Stimulated activated memory B cell treated with anti-CD40 and anti-IgM and Interleukin-4, amounts not matched to agents 10 μg/mL and 1 μg/mL and 100 μg/mL, for 72 hours (primary cell): ENCODE measurements around the gene ABCB6.
A peak's percentile ranks its signal among the peaks of the same experiment; 100 is the strongest.
"Not testable (repeated sequence)": the region's sequence is repeated elsewhere in the genome, so short reads cannot be mapped to it uniquely, and the experiment has no call there.

Source experiments
- ATAC-seq: fragments of 150-1000 bp; cut with Tn5 transposase; 2 replicates; pipeline ENCODE4 v1.10.0; 2021
- H3K27ac Mint-ChIP-seq: one replicate; pipeline ENCODE4 v1.8.0; 2022; ENCODE audit warnings: mild to moderate bottlenecking, mixed read lengths
- H3K27me3 Mint-ChIP-seq: one replicate; pipeline ENCODE4 v1.8.0; 2022; ENCODE audit warnings: mixed read lengths
- H3K36me3 Mint-ChIP-seq: one replicate; pipeline ENCODE4 v1.8.0; 2022; ENCODE audit warnings: mixed read lengths
- H3K4me1 Mint-ChIP-seq: one replicate; pipeline ENCODE4 v1.8.0; 2022; ENCODE audit warnings: mixed read lengths
- H3K4me3 Mint-ChIP-seq: one replicate; pipeline ENCODE4 v1.8.0; 2022; ENCODE audit warnings: mild to moderate bottlenecking, moderate library complexity, mixed read lengths
- H3K9me3 Mint-ChIP-seq: one replicate; pipeline ENCODE4 v1.8.0; 2022; ENCODE audit warnings: mixed read lengths

ABCB6 gene

GRCh38 chr2:219218732-219219701 is at the start of gene ABCB6:
TSS of gene ABCB6 (minus strand) at chr2:219218958. CDS start at chr2:219218673, 285 bp downstream.
- Mint-ChIP-seq H3K36me3 (peaks cover 51% of the 10 kb centered on the region), H3K9me3 (no peaks in the 10 kb centered on the region), H3K4me3 (peak within 1 kb of the TSS; percentile 84), H3K4me1 (peaks cover 35% of the 10 kb centered on the region), H3K27me3 (no peaks in the 10 kb centered on the region), H3K27ac (peak within 1 kb of the TSS; percentile 78)
- peak; percentile 93 for ATAC-seq

GRCh38 chr2:219268294-219268693 is 49.5 kb upstream of the ABCB6 start:
- Mint-ChIP-seq H3K27ac (no peak overlapping the region), H3K9me3 (no peaks in the 10 kb centered on the region), H3K4me3 (no peak overlapping the region), H3K36me3 (no peaks in the 10 kb centered on the region), H3K4me1 (peaks cover 16% of the 10 kb centered on the region), H3K27me3 (no peaks in the 10 kb centered on the region)
- ATAC-seq: no peak

GRCh38 chr2:219266886-219267285 is 48.1 kb upstream of the ABCB6 start:
- Mint-ChIP-seq H3K36me3 (no peaks in the 10 kb centered on the region), H3K4me1 (peaks cover 16% of the 10 kb centered on the region), H3K4me3 (no peak overlapping the region), H3K27me3 (no peaks in the 10 kb centered on the region), H3K27ac (no peak overlapping the region), H3K9me3 (no peaks in the 10 kb centered on the region)
- peak; percentile 12 for ATAC-seq

DNA sequence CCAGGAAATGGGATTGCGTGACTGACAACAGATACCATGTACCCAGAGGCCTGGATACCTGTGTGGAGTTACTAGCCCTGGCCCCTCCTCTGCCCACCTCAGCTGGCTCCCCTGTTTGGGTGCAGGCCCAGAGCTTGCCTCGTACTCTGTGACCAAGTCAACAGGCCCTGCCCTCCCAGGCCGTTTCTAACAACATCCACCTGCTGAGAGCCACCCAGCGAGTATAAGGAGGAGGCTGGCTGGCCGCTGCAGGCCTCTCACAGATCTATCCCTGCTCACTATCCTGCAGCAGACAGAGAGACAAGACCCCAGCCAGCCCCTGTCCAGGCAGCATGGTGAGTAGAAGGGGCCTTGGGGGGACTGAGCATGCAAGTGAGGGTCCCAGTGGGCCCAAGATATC is 47.5 kb upstream of the ABCB6 start:
- no peak overlapping the region for H3K27ac Mint-ChIP-seq

DNA sequence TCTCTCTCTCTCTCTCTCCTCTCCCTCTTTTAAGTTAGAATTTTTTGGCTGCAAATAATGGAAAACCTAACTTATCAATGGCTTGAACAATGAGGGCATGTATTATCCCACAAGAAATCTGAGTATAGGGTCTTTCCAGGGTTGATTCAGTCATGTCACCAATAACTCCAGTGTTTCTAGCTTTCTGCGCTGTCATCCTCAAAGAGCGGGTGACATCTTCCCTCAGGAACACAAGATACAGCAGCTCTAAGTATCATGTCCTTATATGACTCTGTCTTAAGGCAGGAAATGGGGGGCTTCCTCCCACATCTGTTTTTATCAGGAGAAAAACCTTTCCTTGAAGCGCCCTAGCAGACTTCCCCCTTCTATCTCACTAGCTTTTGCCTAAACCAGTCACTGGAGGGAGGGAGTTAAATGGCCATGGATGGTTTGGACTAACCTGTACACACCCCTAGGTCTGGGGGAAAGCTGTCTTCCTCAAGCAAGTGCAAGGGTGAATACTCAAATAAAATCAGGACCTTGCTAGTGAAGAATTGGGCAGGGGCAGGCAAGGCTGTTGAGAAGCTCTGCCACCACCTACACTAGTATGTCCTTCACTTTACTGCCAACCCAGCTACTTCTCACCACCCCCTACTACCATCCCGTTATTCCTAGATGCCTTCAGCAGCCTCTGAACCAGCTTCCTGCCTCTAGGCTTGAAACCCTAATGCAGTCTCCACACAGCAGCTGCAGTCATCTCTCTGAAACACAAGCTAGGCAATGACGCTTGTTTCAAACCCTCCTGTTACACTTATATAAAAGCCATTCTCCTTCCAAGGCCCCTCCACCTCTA is 42.5 kb upstream of the ABCB6 start:
- Mint-ChIP-seq H3K4me3 (no peak overlapping the region), H3K27ac (no peak overlapping the region), H3K36me3 (peaks cover 7% of the 10 kb centered on the region), H3K4me1 (no peaks in the 10 kb centered on the region), H3K9me3 (no peaks in the 10 kb centered on the region), H3K27me3 (no peaks in the 10 kb centered on the region)
- no peak for ATAC-seq

More for the DNA sequence above, 47.5 kb upstream of the ABCB6 start:
- ATAC-seq: no peak
- Mint-ChIP-seq H3K36me3 (no peaks in the 10 kb centered on the region), H3K27me3 (no peaks in the 10 kb centered on the region), H3K9me3 (no peaks in the 10 kb centered on the region), H3K4me3 (no peak overlapping the region), H3K4me1 (peaks cover 9% of the 10 kb centered on the region)

DNA sequence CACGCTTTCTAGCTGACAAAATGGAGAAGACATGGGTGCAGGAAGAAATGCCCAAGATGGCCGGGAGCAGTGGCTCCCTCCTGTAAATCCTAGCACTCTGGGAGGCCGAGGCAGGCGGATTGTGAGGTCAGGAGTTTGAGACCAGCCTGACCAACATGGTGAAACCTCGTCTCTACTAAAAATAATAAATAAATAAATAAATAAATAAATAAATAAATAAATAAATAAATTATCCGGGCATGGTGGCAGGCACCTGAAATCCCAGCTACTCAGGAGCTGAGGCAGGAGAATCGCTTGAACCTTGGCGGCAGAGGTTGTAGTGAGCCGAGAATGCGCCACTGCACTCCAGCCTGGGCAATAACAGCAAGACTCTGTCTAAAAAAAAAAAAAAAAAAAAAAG is 40.2 kb upstream of the ABCB6 start:
- not testable (repeated sequence) for H3K36me3 Mint-ChIP-seq, H3K4me3 Mint-ChIP-seq, H3K9me3 Mint-ChIP-seq, ATAC-seq, H3K27ac Mint-ChIP-seq, H3K4me1 Mint-ChIP-seq, H3K27me3 Mint-ChIP-seq

- Mint-ChIP-seq H3K4me1 (peaks cover 35% of the 10 kb centered on the region), H3K36me3 (peaks cover 40% of the 10 kb centered on the region), H3K4me3 (peak overlapping the region; percentile 77), H3K27me3 (no peaks in the 10 kb centered on the region), H3K9me3 (no peaks in the 10 kb centered on the region), H3K27ac (peak overlapping the region; percentile 91)
- ATAC-seq: peak; percentile 60
Measured at GRCh38 chr2:219254590-219255201, 35.9 kb upstream of the ABCB6 start.

DNA sequence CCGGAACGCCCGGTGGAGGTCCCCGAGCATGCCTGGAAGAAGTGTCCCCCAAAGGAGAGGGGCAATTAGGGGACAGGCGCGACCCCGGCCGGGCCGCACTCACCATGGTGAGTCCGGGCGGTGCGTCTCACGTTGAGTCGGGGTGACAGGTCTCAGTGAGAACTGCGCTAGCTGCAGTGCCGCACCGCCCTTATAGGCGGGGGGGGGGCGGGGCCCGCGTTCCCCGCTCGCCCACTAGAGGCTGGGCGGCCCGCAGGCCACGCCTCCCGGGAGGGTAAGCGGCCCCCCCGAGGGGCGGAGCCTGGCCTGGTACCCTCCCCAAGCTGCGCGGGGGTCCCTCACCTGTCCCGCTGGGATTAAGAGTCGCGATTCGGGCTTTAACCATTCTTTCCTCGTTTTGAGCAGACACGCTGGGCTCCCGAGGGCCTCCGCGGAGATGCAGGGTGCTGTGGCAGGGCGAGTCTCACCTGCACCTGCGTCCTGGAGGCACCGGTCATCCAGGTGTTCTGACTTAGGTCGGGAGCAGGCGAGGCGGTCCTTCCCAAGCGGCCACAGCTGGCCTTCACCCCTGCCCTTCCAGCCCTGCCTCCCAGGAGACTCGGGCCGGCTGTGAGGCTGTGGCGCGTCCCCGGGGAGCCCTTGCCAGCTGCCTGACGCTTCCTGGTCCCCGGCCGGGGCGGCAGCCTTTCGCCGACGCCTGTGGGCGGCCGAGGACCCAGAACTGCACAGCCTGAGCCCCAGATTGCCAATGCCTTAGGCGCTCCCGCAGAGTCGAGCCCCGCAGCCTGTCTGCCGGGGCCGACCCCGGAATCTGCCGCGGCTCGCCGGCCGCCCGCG is 35.2 kb upstream of the ABCB6 start, which contains the start of gene TUBA4A:
Gene TUBA4A (minus strand): TSS at position 166 of the 837 bp plus-strand sequence. CDS start 60 bp downstream, at position 106.
- H3K9me3 Mint-ChIP-seq: no peaks in the 10 kb centered on the region
- H3K27ac Mint-ChIP-seq: peak within 1 kb of the TSS; percentile 91
- peak; percentile 87 for ATAC-seq
- H3K27me3 Mint-ChIP-seq: no peaks in the 10 kb centered on the region
- H3K4me3 Mint-ChIP-seq: peak within 1 kb of the TSS; percentile 77
- H3K4me1 Mint-ChIP-seq: peaks cover 42% of the 10 kb centered on the region
- peaks cover 42% of the 10 kb centered on the region for H3K36me3 Mint-ChIP-seq

GRCh38 chr2:219252900-219253752 is 34.4 kb upstream of the ABCB6 start, which contains the start of gene TUBA4B:
TSS of gene TUBA4B (plus strand) at chr2:219253243. CDS start at chr2:219253408, 165 bp downstream.
- no peaks in the 10 kb centered on the region for H3K9me3 Mint-ChIP-seq
- peak; percentile 40 for ATAC-seq
- H3K36me3 Mint-ChIP-seq: peaks cover 51% of the 10 kb centered on the region
- H3K4me3 Mint-ChIP-seq: peak within 1 kb of the TSS; percentile 77
- peak within 1 kb of the TSS; percentile 91 for H3K27ac Mint-ChIP-seq
- peaks cover 51% of the 10 kb centered on the region for H3K4me1 Mint-ChIP-seq
- H3K27me3 Mint-ChIP-seq: no peaks in the 10 kb centered on the region

GRCh38 chr2:219252570-219252899 is 33.8 kb upstream of the ABCB6 start:
- Mint-ChIP-seq H3K9me3 (no peaks in the 10 kb centered on the region), H3K4me1 (peaks cover 57% of the 10 kb centered on the region), H3K27ac (peak overlapping the region; percentile 91), H3K27me3 (no peaks in the 10 kb centered on the region), H3K4me3 (peak overlapping the region; percentile 77), H3K36me3 (peaks cover 54% of the 10 kb centered on the region)
- no peak for ATAC-seq

DNA sequence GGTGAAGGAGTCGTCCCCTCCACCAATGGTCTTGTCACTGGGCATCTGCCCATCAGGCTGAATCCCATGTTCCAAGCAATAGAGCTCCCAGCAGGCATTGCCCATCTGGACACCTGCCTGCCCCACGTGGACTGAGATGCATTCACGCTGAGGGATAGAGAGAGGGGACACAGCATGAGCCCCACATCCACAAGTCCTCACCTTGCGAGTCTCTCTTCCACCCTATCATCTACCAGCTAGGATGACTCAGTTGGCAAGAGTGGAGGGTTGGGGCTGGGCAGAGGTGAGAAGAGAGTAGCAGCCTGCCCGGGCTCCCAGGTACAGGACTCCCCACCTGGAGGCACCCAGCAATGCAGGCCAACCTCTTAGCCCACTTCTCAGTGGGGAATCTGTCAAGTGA is 33.3 kb upstream of the ABCB6 start:
- ATAC-seq: no peak
- Mint-ChIP-seq H3K27ac (peak overlapping the region; percentile 91), H3K27me3 (no peaks in the 10 kb centered on the region), H3K4me1 (peaks cover 61% of the 10 kb centered on the region), H3K36me3 (peaks cover 54% of the 10 kb centered on the region), H3K4me3 (peak overlapping the region; percentile 77), H3K9me3 (no peaks in the 10 kb centered on the region)

DNA sequence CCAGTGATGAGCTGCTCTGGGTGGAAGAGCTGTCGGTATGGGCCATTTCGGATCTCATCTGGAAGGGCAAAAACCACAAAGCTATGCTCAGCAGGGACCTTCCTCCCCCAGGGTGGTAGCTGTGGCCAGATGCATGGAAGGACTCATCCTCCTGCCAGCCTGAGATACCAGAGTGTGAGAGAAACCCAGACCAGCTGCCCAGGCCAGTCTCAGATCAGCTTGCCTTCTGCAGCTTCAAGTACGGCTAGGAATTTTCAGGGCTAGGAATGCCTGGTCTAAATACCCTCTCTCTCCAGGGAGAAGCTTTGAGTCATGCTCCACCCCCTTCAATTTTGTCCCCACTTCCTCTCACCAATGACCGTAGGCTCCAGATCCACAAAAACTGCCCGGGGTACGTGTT is 32.9 kb upstream of the ABCB6 start:
- no peak for ATAC-seq
- peaks cover 66% of the 10 kb centered on the region for H3K4me1 Mint-ChIP-seq
- peak overlapping the region; percentile 91 for H3K27ac Mint-ChIP-seq
- H3K27me3 Mint-ChIP-seq: no peaks in the 10 kb centered on the region
- H3K36me3 Mint-ChIP-seq: peaks cover 54% of the 10 kb centered on the region
- peak overlapping the region; percentile 77 for H3K4me3 Mint-ChIP-seq
- H3K9me3 Mint-ChIP-seq: no peaks in the 10 kb centered on the region

- H3K27me3 Mint-ChIP-seq: no peaks in the 10 kb centered on the region
- ATAC-seq: no peak
- H3K27ac Mint-ChIP-seq: peak overlapping the region; percentile 89
- peaks cover 75% of the 10 kb centered on the region for H3K4me1 Mint-ChIP-seq
- peaks cover 54% of the 10 kb centered on the region for H3K36me3 Mint-ChIP-seq
- H3K9me3 Mint-ChIP-seq: no peaks in the 10 kb centered on the region
- peak overlapping the region; percentile 77 for H3K4me3 Mint-ChIP-seq
Measured at GRCh38 chr2:219250049-219250781, 31.5 kb upstream of the ABCB6 start.
